Stimulated activated CD4-positive, alpha-beta T cell treated with anti-CD3 and anti-CD28 coated beads, Interleukin-2, amount 100 ng/mL, for 4 hours (primary cell): ENCODE data around the gene TBXT.
"Not testable (repeated sequence)": the region's sequence is repeated elsewhere in the genome, so short reads cannot be mapped to it uniquely, and the experiment has no call there.

Source experiments
- DNase-seq: peaks from one replicate; pipeline ENCODE4 v3.0.0-alpha.2; 2020; ENCODE audit warnings: low read depth

TBXT gene

GRCh38 chr6:166172546-166172945, 4.9 kb upstream of the TBXT start:
- DNase-seq: no peak

- DNase-seq: no peak
Observed at GRCh38 chr6:166169549-166170421, 2.1 kb upstream of the TBXT start.

GRCh38 chr6:166168616-166169548, 1.2 kb upstream of the TBXT start:
- DNase-seq: no peak

- DNase-seq: no peak
Observed at GRCh38 chr6:166167258-166167731, 356 bp downstream of the TBXT start.

GRCh38 chr6:166166314-166167257, 1.1 kb downstream of the TBXT start:
- no peak for DNase-seq

- DNase-seq: no peak
Observed at GRCh38 chr6:166165558-166166313, 1.9 kb downstream of the TBXT start.

GRCh38 chr6:166162599-166163342, 4.9 kb downstream of the TBXT start:
- DNase-seq: no peak

- no peak for DNase-seq
Observed at GRCh38 chr6:166157930-166158617, 9.6 kb downstream of the TBXT start.

- DNase-seq: no peak
Observed at GRCh38 chr6:166156942-166157341, 10.7 kb downstream of the TBXT start.

GRCh38 chr6:166153966-166154365, 13.7 kb downstream of the TBXT start:
- no peak for DNase-seq

- DNase-seq: no peak
Observed at GRCh38 chr6:166152660-166153059, 15.0 kb downstream of the TBXT start.

GRCh38 chr6:166151798-166152197, 15.9 kb downstream of the TBXT start:
- no peak for DNase-seq

GRCh38 chr6:166145751-166146150, 21.9 kb downstream of the TBXT start:
- no peak for DNase-seq

- no peak for DNase-seq
Observed at GRCh38 chr6:166143011-166143410, 24.6 kb downstream of the TBXT start.

GRCh38 chr6:166127624-166128472, 39.8 kb downstream of the TBXT start:
- DNase-seq: no peak

GRCh38 chr6:166123115-166123514, 44.5 kb downstream of the TBXT start:
- not testable (repeated sequence) for DNase-seq

GRCh38 chr6:166121726-166122125, 45.9 kb downstream of the TBXT start:
- DNase-seq: no peak

- no peak for DNase-seq
Observed at GRCh38 chr6:166119116-166119911, 48.3 kb downstream of the TBXT start.
